Vagina (tissue), 2 donors: ENCODE data around the gene COL5A3. TPM values are rescaled to one million over a fixed set of nuclear protein-coding genes. Genes with fewer than 3 reads are reported as not detected.

Experiments
- DNase-seq, 2 donors: peaks; one replicate each; pipeline ENCODE4 v3.0.0-alpha.2; 2017; ENCODE audit errors: extremely low spot score in 2 of 2
- H3K27ac ChIP-seq: fragments of 200-600 bp; sonication (generic); one replicate; pipeline ENCODE4 v1.5.1; 2019
- H3K27me3 ChIP-seq: fragments of 200-600 bp; sonication (generic); one replicate; pipeline ENCODE4 v1.5.1; 2019
- H3K36me3 ChIP-seq, 2 donors: fragments of 200-600 bp; sonication (generic); one replicate each; pipeline ENCODE4 v1.5.1; 2017 to 2019
- H3K4me1 ChIP-seq: fragments of 200-600 bp; sonication (generic); one replicate; pipeline ENCODE4 v1.5.1; 2019
- H3K4me3 ChIP-seq, 2 donors: fragments of 200-600 bp; sonication (generic); 1 replicate in 1 of 2; 2 replicates in 1 of 2; pipeline ENCODE4 v1.5.1; 2016 to 2019
- H3K9me3 ChIP-seq: fragments of 200-600 bp; sonication (generic); one replicate; pipeline ENCODE4 v1.5.1; 2019
- POLR2A ChIP-seq, 2 donors: fragments of 450-650 bp; IDR thresholded peaks; one replicate each; pipeline ENCODE4 v1.6.1; 2017; ENCODE audit warnings: antibody characterized with exemption in 2 of 2, mild to moderate bottlenecking in 2 of 2, moderate library complexity in 2 of 2
- POLR2AphosphoS5 ChIP-seq, 2 donors: sonication (generic); formaldehyde crosslinking; IDR thresholded peaks; one replicate each; pipeline ENCODE4 v1.9.0; 2017; ENCODE audit warnings: antibody characterized with exemption in 2 of 2, mild to moderate bottlenecking in 2 of 2, low read depth in 1 of 2; ENCODE audit not compliant: insufficient read depth in 1 of 2
- intact Hi-C: fragments of 100-400 bp; cut with DNase I; formaldehyde crosslinking; loops from one replicate; pipeline ENCODE4 v1.15.1; 2023
- total RNA-seq: library from RNA; depleted of rRNA; stranded (reverse); fragments of >200 nt; gene quantifications from one replicate; pipeline ENCODE4 v1.2.3, GENCODE V29; 2016
- TF ChIP-seq, protein P1 (sequence below), 3 experiments: fragments of 450-650 bp in 2 of 3; fragments of 200-600 bp in 1 of 3; sonication (generic) in 1 of 3; IDR thresholded peaks; one replicate each; pipeline ENCODE4 v1.5.1; 2017 to 2019; ENCODE audit warnings: antibody characterized with exemption in 3 of 3, mild to moderate bottlenecking in 2 of 3, moderate library complexity in 2 of 3

Gene COL5A3
- total RNA-seq, 1 donor from 2014 or later, result 13.3 TPM

DNA sequence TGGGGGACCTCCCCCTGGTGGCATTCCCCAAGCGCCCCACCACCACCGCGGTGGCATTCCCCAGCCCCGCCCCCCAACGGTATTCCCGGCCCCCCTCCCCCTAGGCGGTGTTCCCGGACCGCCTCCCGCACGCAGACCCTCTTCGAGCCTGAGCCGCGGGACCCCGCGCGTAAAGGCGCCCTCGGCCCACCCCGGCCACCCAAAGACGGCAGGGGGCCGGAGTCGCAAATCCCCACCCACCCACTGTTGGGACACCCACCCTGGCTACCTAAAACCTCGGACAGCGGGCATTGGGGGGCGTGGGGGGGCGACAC lies 96.3 kb downstream of the COL5A3 start:
- H3K4me1 ChIP-seq, result peaks cover 18% of the 10 kb centered on the region
- no peaks in the 10 kb centered on the region for H3K9me3 ChIP-seq
- no peak for DNase-seq
- no peaks in the 10 kb centered on the region for H3K36me3 ChIP-seq
- peak overlapping the region; percentile 58 to 60 for H3K4me3 ChIP-seq
- no peaks in the 10 kb centered on the region for H3K27me3 ChIP-seq
- TF ChIP-seq, protein P1, sequence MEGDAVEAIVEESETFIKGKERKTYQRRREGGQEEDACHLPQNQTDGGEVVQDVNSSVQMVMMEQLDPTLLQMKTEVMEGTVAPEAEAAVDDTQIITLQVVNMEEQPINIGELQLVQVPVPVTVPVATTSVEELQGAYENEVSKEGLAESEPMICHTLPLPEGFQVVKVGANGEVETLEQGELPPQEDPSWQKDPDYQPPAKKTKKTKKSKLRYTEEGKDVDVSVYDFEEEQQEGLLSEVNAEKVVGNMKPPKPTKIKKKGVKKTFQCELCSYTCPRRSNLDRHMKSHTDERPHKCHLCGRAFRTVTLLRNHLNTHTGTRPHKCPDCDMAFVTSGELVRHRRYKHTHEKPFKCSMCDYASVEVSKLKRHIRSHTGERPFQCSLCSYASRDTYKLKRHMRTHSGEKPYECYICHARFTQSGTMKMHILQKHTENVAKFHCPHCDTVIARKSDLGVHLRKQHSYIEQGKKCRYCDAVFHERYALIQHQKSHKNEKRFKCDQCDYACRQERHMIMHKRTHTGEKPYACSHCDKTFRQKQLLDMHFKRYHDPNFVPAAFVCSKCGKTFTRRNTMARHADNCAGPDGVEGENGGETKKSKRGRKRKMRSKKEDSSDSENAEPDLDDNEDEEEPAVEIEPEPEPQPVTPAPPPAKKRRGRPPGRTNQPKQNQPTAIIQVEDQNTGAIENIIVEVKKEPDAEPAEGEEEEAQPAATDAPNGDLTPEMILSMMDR (IDR thresholded peaks at IDR 0.05), result no peak
- TF ChIP-seq POLR2A (IDR thresholded peaks at IDR 0.05), result no peak
- TF ChIP-seq POLR2AphosphoS5 (IDR thresholded peaks at IDR 0.05; ENCODE audit: insufficient read depth in 1 of 2, low read depth in 1 of 2), result no peak
- intact Hi-C loops, result no loop called here
- H3K27ac ChIP-seq, result peak overlapping the region; percentile 54

DNA sequence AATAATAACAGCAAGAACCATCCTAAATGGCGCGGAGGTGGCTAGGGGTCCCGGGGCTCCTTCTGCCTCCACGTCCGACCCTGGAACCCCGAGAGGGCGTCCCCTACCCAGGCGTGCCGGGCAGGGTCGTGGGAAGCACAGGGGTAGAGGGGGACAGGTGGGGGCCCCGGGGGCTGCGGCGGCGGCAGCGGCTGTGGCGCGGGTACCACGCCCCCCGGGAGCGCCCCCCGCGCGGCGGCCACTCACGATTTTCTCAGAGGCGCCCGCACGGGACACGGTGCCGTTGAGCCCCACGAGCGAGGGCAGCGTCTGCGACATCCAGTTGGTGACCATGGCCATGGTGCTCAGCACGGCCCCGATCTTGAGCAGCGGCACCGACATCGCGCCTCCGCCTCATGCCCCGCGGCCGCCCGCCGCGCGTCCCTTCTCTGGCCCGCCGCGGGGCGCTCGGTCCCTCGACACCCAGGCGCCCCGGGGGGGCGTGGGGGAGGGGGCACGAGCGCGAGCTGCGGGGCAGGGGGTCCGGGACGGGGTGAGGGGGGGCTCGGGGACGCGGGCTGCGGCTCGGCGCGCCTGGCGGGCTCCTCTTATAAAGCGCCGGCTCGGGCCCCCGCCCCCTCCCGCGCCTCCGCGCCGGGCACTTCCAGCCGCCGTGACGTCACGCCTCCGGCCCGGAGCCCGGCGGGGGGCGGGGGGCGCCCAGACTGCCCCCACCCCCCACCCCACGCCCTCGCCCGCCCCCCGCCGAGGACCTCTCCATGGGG lies 96.9 kb downstream of the COL5A3 start:
- Histone ChIP-seq H3K4me3 (peak overlapping the region; percentile 58 to 60), H3K27me3 (no peaks in the 10 kb centered on the region), H3K9me3 (no peaks in the 10 kb centered on the region), H3K36me3 (no peaks in the 10 kb centered on the region), H3K4me1 (peaks cover 18% of the 10 kb centered on the region), H3K27ac (no peak overlapping the region)
- intact Hi-C loops, result no loop called here
- DNase-seq, result no peak
- TF ChIP-seq POLR2A (IDR thresholded peaks at IDR 0.05), result no peak
- no peak for TF ChIP-seq POLR2AphosphoS5 (IDR thresholded peaks at IDR 0.05; ENCODE audit: insufficient read depth in 1 of 2, low read depth in 1 of 2)
- TF ChIP-seq, protein P1 (IDR thresholded peaks at IDR 0.05), result no peak

DNA sequence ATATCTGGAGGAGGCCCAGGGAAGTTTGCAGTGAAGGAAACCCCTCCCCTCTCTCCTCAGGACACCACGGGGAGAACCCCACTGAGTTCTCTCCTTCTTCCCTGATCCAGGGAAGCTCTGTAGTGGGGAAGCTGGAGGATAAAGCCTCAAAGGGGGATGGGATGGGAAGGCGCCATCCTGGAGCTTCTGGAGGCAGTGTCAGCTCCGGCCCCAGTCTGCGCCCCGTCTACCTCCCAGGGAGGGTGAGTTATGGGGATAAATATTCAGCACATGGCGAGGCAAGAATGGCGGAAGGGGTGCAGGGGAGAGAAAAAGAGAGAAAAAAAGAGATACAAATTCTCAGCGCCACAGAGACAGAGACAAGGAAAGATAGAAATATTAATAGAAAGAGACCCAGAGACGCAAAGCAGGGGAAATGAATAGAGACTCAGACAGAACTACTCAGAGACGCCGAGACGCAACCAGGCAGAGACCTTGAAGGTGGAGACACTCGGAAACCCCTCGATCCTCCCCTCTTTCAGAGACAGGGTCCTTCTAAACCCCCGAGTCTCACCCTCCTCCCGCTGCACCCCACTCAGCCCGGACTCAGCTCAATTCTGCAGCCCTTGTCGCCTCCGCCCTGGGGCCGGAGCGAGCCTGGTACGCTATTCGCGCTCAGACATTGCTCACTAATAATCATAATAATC lies 97.6 kb downstream of the COL5A3 start:
- Histone ChIP-seq H3K36me3 (no peaks in the 10 kb centered on the region), H3K4me3 (peak overlapping the region; percentile 58 to 60), H3K9me3 (no peaks in the 10 kb centered on the region), H3K27ac (no peak overlapping the region), H3K4me1 (peaks cover 18% of the 10 kb centered on the region), H3K27me3 (no peaks in the 10 kb centered on the region)
- DNase-seq, result no peak
- TF ChIP-seq, protein P1 (IDR thresholded peaks at IDR 0.05), result no peak
- no peak for TF ChIP-seq POLR2A (IDR thresholded peaks at IDR 0.05)
- TF ChIP-seq POLR2AphosphoS5 (IDR thresholded peaks at IDR 0.05; ENCODE audit: insufficient read depth in 1 of 2, low read depth in 1 of 2), result no peak
- intact Hi-C loops, result no loop called here

DNA sequence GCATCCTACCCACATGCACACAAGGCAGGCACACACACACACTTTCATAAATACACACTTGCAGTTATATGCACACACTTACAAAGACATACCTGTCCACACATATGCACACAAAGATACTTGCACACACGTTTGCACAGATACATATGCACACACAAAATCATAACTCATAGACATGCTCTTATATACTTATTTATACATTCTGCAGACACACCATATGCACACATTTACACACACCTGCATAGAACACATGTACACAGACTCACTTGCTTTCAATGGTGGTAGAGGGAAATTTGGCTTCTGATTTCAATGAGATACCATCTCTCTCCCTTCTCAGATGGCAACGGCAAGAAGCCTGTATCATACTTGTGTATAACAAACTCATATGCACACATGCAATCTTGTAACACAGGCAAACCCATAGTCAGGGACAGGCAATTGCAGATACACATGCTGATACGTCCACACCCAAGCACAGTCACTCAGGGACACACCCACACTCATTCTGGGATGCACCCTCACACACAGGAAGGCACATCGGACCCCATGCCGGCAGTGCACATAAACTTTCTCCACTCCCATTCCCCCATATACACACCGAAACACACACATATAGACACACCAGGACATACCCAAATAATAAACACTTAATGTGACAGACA lies 98.6 kb downstream of the COL5A3 start:
- no peak for DNase-seq
- Histone ChIP-seq H3K4me3 (no peak overlapping the region), H3K36me3 (no peaks in the 10 kb centered on the region), H3K27me3 (no peaks in the 10 kb centered on the region), H3K9me3 (no peaks in the 10 kb centered on the region), H3K4me1 (peaks cover 18% of the 10 kb centered on the region), H3K27ac (no peak overlapping the region)
- intact Hi-C loops, result no loop called here
- TF ChIP-seq POLR2AphosphoS5 (IDR thresholded peaks at IDR 0.05; ENCODE audit: insufficient read depth in 1 of 2, low read depth in 1 of 2) (no peak), POLR2A (IDR thresholded peaks at IDR 0.05) (no peak)
- TF ChIP-seq, protein P1 (IDR thresholded peaks at IDR 0.05), result no peak
